ENCODE results near the gene GSG1L. TPM values are rescaled to one million over a fixed set of nuclear protein-coding genes. Genes with fewer than 3 reads are reported as not detected.

The GSG1L gene
- total RNA-seq, 1 experiment from 2014 or later, result not detected

DNA sequence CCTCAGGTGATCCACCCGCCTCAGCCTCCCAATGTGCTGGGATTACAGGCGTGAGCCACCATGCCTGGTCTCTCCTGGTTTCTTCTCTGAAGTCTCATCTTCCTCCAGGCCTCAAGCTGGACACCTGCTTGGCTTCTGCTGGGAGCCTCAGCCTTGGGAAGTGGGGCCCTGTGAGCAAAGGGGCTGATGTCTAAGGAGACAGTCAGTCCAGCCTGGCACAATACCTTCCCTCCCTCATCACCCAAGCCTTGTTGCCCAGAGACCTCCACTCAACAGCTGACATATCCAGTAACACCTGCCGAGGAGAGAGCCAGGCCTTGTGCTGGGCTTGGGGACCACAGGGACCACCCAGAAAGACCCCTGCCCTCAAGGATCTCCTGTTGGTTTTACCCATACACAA is 251.6 kb downstream of the GSG1L start:
- Histone ChIP-seq H3K9me3 (ENCODE audit: insufficient read depth, low read depth) (no peaks in the 10 kb centered on the region), H3K9me2 (ENCODE audit: insufficient read depth) (no peaks in the 10 kb centered on the region), H2AFZ (no peak overlapping the region), H3K4me3 (no peak overlapping the region), H3F3A (ENCODE audit: insufficient read depth, low read depth) (no peaks in the 10 kb centered on the region), H3K79me2 (ENCODE audit: low read depth) (no peaks in the 10 kb centered on the region), H3K27ac (no peak overlapping the region), H3K36me3 (ENCODE audit: low read depth) (no peaks in the 10 kb centered on the region), H3K4me1 (replicated peaks; ENCODE audit: insufficient read depth) (no peaks in the 10 kb centered on the region), H3K4me2 (no peak overlapping the region), H4K20me1 (ENCODE audit: insufficient read depth) (no peaks in the 10 kb centered on the region; the same call in 1 of the 2 replicates), H3K27me3 (ENCODE audit: insufficient read depth, low read depth) (peaks cover 77% of the 10 kb centered on the region)
- no peak for DNase-seq
- ChIA-PET CTCF (no interaction called here), POLR2A (ENCODE audit: unreplicated experiment) (no interaction called here)
- TF ChIP-seq, protein P1, sequence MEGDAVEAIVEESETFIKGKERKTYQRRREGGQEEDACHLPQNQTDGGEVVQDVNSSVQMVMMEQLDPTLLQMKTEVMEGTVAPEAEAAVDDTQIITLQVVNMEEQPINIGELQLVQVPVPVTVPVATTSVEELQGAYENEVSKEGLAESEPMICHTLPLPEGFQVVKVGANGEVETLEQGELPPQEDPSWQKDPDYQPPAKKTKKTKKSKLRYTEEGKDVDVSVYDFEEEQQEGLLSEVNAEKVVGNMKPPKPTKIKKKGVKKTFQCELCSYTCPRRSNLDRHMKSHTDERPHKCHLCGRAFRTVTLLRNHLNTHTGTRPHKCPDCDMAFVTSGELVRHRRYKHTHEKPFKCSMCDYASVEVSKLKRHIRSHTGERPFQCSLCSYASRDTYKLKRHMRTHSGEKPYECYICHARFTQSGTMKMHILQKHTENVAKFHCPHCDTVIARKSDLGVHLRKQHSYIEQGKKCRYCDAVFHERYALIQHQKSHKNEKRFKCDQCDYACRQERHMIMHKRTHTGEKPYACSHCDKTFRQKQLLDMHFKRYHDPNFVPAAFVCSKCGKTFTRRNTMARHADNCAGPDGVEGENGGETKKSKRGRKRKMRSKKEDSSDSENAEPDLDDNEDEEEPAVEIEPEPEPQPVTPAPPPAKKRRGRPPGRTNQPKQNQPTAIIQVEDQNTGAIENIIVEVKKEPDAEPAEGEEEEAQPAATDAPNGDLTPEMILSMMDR (conservative IDR thresholded peaks at IDR 0.05), result no peak
- intact Hi-C loops (cut with micrococcal nuclease; ENCODE audit: unreplicated experiment), result no loop called here
- BruUV-seq (replicated peaks), result no TSS peak

- no peak for TF ChIP-seq EZH2 (IDR thresholded peaks at IDR 0.05; ENCODE audit: low read depth)
- TF ChIP-seq, protein P1 (conservative IDR thresholded peaks at IDR 0.05), result no peak
- H3K9me2 ChIP-seq (ENCODE audit: insufficient read depth), result no peaks in the 10 kb centered on the region
- no peak for DNase-seq
- H4K20me1 ChIP-seq (ENCODE audit: insufficient read depth), result no peaks in the 10 kb centered on the region
- H3K79me2 ChIP-seq (ENCODE audit: low read depth), result no peaks in the 10 kb centered on the region
- H3K27ac ChIP-seq, result no peak overlapping the region
- H3K4me3 ChIP-seq, result no peak overlapping the region
- H3K27me3 ChIP-seq (ENCODE audit: insufficient read depth, low read depth), result peaks cover 72% of the 10 kb centered on the region
- no TSS peak for BruUV-seq (replicated peaks)
- ChIA-PET POLR2A (ENCODE audit: unreplicated experiment) (no interaction called here), CTCF (no interaction called here)
- no peak overlapping the region for H2AFZ ChIP-seq
- H3K36me3 ChIP-seq (ENCODE audit: low read depth), result no peaks in the 10 kb centered on the region
- H3F3A ChIP-seq (ENCODE audit: insufficient read depth, low read depth), result no peaks in the 10 kb centered on the region
- H3K4me2 ChIP-seq, result no peak overlapping the region
- no peaks in the 10 kb centered on the region for H3K4me1 ChIP-seq (replicated peaks; ENCODE audit: insufficient read depth)
- H3K9me3 ChIP-seq (ENCODE audit: insufficient read depth, low read depth), result no peaks in the 10 kb centered on the region
- intact Hi-C loops (cut with micrococcal nuclease; ENCODE audit: unreplicated experiment), result no loop called here
Measured at GRCh38 chr16:27806986-27807385, 256.5 kb downstream of the GSG1L start.

DNA sequence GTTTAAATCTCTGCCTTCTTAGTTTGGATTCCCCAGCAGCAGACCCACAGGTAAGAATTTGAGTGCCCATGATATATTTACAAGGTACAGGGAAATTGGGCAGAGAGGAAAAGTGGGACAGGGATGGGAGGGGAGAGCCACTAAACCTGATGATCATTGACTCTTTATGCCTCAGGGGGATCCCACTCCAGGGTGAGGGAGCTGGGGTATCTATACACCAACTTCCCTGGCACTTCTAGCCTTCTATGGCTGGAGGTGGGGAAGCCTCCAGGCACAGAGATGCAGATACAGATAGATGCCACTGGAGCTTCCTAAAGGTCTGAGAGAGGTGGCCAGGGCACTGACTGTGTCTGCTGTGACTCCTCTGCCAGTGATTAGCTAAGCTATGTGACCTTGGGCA is 257.1 kb downstream of the GSG1L start:
- ChIA-PET CTCF (interaction anchor here (0.5 kb wide), 1 partner anchor 39 kb away, joined by 7 read pairs; no protein-coding TSS in a partner anchor), POLR2A (ENCODE audit: unreplicated experiment) (no interaction called here)
- H3F3A ChIP-seq (ENCODE audit: insufficient read depth, low read depth), result no peaks in the 10 kb centered on the region
- no peaks in the 10 kb centered on the region for H3K79me2 ChIP-seq (ENCODE audit: low read depth)
- BruUV-seq (replicated peaks), result no TSS peak
- no peak overlapping the region for H3K27ac ChIP-seq
- no peak overlapping the region for H2AFZ ChIP-seq
- no peak for TF ChIP-seq EZH2 (IDR thresholded peaks at IDR 0.05; ENCODE audit: low read depth)
- TF ChIP-seq, protein P1 (conservative IDR thresholded peaks at IDR 0.05), result no peak
- H3K9me2 ChIP-seq (ENCODE audit: insufficient read depth), result no peaks in the 10 kb centered on the region
- no peaks in the 10 kb centered on the region for H3K4me1 ChIP-seq (replicated peaks; ENCODE audit: insufficient read depth)
- H3K9me3 ChIP-seq (ENCODE audit: insufficient read depth, low read depth), result no peaks in the 10 kb centered on the region
- intact Hi-C loops (cut with micrococcal nuclease; ENCODE audit: unreplicated experiment), result no loop called here
- H3K36me3 ChIP-seq (ENCODE audit: low read depth), result no peaks in the 10 kb centered on the region
- H4K20me1 ChIP-seq (ENCODE audit: insufficient read depth), result no peaks in the 10 kb centered on the region
- peaks cover 74% of the 10 kb centered on the region for H3K27me3 ChIP-seq (ENCODE audit: insufficient read depth, low read depth)
- H3K4me2 ChIP-seq, result no peak overlapping the region
- no peak overlapping the region for H3K4me3 ChIP-seq
- DNase-seq, result no peak

Data from PC-9 (cell line).